NCI-H82 treated with DMSO at 0.1 percent for 48 hours (cell line): ENCODE data around the gene RAB40B.
"Not testable (repeated sequence)": the region's sequence is repeated elsewhere in the genome, so short reads cannot be mapped to it uniquely, and the experiment has no call there.

Experiments used
- DNase-seq: peaks from one replicate; lab custom pipeline; 2025; ENCODE audit not compliant: unreplicated experiment; lab: John Stamatoyannopoulos, UW

Gene RAB40B

DNA sequence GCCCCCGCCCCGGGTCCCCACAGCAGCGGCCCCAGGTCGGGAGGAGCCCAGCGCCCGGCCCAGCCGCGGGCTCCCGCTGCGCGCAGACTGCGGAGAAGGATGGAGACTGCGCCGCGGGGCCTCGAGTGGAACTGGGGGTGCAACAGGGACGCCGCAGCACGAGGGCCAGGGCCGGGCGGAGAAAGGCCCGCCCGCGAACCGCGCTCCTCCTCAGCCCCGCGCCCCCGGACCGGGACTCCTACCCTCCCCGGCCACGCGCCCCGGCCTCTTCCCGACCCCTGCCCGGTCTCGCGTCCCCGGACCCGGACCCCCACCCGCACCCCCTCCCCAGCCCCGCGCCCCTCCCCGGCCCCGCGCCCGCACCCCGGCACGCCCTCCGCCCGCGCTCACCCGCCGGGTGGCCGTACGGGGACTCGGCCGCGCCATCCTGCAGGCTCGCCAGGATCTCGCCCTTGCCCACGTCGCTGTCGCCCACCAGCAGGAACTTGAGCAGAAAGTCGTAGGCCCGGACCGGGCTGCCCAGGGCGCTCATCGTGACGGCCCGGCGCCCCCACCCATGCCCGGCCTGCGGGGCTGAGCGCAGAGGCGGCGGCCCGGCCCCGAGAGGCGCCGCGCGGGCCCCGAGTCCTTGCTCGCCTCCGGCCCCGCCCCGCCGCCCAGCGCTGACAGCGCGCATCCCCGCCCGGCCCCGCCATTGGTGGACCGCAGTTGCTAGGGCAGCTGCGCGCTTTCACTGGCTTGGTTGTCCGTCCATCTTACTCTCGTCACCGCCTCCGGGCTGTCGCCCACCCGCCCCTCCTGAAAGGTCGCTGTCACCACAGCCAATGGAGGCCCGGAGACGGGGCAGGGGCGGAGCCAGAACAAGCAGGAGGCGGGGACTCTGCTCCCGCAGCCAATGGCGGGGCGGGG, at the start of gene RAB40B:
RAB40B (minus strand) TSS at position 634 of the 909 bp plus-strand sequence; CDS start at position 532, 102 bp downstream.
- peak; percentile 97 for DNase-seq

DNA sequence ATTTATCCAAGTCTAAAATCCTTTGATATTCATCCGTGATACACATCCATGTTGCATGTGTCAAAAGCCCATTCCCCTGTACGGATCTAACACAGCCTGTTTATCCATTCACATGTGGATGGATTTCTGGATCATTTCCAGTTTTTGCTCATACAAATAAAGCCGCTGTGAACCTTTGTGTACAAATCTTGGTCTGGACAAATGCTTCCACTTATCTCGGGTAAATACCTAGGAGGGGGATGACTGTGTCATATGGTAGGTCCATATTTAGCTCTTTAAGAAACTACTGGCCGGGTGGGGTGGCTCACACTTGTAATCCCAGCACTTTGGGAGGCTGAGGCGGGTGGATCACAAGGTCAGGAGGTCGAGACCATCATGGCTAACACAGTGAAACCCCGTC, 47.0 kb upstream of the RAB40B start:
- DNase-seq = peak; percentile 63

- not testable (repeated sequence) for DNase-seq
These were observed 46.2 kb upstream of the RAB40B start for GRCh38 chr17:82744736-82745135.

- no peak for DNase-seq
These were observed 45.1 kb upstream of the RAB40B start for GRCh38 chr17:82743344-82744219.

- no peak for DNase-seq
These were observed 42.6 kb upstream of the RAB40B start for GRCh38 chr17:82740906-82741759.

GRCh38 chr17:82737967-82738877, 39.7 kb upstream of the RAB40B start:
- DNase-seq = no peak

DNA sequence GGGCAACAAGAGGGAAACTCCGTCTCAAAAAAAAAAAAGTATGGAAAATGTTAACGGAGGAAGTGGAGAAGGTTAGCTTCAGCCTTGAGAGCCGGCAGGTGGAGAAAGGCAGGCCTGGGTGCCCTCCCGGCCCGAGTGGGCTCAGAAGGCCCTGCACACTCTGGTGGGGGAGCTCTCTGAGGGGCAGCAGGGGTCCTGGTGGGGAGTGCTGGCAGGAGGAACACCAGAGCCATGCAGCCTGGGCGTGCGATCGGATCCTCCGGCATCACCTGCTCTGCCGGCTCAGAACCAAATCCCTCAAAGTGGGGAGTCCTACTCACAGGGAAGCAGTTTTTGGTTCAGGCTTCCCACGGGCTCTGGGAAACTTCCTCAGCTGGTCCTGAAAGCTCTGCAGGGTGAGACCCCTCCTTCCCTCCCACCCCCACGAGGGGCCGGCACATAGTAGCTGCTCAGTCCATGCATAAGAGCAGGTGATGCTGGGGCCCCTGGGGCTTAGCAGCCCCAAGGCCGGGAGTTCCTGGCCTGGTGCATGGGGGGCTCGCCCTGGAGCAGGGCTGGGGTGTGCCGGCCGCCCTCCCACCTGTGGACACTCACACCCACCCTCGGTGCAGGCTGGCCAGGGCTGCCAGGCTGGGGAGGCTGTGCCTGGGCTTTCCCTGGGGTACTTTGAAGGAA, 38.1 kb upstream of the RAB40B start:
- DNase-seq = no peak

GRCh38 chr17:82734987-82735866, 36.7 kb upstream of the RAB40B start, which contains the start of gene FN3K:
TSS of gene FN3K (plus strand) at chr17:82735615. CDS start at chr17:82735637, 22 bp downstream.
- DNase-seq = no peak

DNA sequence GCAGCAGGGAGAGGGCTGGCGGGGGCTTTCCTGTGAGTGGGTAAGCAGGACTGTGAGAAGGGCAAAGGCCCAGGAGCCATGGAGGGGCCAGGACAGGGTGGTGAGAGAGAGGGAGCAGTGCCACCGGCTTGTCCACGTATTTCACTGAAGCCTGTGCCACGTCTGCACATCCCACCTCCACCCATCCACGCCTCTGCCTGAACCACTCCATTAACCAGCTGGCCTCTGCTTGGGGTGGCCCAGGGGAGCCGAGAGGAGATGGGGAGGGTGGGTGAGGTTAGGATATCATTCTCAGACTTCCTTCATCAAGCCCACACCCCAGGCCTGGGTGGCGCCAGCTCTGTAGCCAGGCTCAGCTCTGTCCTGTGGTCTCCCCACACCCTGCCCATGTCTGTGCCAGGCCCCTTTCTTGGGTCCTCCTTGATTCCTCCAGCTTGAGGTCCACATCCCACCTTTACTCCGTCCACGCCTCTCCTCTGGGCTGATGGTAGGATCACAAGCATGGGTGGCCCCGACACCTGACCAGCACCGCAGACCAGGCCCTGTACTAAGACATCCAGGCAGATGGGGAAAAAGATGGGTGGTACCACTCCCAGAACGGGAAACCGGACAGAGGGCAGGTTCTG, 33.7 kb upstream of the RAB40B start:
- DNase-seq = no peak

DNA sequence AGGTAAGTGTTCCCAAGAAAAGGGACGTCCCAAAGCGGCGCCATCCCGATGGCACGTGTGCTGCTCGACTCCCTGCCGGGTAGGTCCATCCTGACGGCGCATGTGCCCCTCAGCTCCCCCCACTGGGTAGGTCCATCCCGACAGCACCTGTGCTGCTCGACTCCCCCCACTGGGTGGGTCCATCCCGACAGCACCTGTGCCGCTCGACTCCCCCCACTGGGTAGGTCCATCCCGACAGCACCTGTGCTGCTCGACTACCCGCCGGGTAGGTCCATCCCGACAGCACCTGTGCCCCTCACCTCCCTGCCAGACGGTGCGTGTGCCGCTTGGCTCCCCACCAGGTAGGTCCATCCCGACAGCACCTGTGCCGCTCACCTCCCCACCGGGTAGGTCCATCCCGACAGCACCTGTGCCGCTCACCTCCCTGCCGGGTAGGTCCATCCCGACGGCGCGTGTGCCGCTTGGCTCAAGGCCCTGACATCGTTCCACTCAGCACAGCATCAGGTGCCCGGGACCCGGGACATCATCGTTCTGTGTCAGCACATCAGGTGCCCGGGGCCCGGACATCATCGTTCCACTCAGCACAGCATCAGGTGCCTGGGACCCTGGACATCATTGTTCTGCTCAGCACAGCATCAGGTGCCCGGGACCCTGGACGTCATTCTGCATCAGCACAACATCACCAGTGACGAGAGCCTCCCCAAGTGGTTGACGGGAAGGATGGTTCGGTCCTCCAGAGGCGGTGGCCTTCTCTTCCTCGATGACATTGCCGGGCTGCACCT, 31.2 kb upstream of the RAB40B start:
- DNase-seq = no peak

GRCh38 chr17:82726427-82726826, 27.9 kb upstream of the RAB40B start:
- DNase-seq = no peak

DNA sequence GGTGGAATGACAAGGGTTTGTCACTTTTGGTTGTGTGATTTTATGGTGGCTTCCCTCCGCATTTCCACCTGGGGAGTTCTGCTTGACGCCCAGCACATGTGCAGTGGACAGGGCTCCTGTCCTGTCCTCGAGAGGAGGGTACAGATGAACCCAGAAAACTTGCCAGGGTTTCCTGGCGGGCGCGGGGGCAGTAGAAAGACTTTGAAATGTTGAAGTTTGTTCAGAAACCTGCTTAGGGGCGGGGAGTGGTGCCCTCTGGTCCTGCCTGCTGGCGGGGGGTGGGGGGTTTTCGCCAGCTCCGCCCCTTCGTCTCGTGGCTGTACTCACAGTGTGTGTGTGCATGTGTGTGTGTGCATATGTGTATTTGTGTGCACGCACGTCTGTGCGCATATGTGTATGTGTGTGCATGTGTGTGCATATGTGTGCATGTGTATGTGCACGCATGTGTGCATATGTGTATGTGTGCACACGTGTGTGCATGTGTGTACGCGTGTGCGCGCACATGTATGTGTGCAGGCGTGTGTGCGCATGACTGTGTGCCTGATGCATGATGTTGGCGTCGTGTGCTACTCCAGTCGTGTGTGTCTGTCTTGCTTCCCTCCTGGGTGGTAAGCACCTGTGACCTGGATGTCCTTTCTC, 24.8 kb upstream of the RAB40B start:
- no peak for DNase-seq

DNA sequence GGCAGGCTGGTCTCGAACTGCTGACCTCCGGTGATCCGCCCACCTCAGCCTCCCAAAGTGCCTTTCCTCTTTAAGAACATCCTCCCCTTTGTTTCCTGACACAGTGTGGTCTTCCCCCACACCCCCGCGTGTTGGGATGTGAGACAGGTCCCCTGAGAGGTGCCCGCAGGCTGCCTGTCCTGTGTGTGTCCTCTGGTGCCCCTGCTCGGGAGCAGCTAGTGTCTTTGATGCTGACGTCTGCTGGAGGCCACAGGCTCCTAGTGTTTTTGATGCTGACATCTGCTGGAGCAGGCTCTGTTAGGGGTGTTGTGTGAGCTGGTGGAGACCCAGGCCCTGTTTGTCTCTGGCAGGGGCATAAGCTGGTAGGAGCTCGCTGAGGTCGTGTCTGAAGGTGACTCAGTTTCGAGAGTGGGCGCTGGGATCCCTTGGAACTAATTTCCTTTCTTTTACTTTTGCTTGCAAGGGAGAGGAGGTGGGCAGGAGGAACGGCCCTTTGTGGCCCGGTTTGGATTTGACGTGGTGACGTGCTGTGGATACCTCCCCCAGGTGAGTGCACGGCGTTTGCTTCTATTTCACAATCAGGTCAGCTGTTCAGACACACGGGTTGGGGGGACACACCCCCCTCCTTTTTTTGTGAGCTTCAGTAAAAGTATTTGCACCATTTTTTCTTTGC, 24.0 kb upstream of the RAB40B start:
- DNase-seq = no peak

DNA sequence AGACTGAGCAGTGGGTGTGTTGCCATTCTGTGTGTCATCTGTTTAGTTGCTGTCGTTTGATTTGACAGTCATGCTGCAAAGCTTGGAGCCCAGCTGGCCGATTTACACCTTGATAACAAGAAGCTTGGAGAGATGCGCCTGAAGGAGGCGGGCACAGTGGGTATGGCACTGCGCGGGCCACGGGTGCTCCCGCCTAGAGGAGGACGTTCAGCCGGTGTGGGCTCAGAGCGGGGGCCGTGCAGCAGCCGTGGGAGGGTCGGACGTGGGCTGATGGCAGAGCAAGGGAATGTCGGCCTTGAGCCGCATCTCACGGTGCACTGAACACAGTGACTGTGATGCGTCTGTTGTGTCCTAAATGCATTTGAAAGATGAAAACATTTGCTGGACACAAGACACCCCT, 21.7 kb upstream of the RAB40B start:
- no peak for DNase-seq

DNA sequence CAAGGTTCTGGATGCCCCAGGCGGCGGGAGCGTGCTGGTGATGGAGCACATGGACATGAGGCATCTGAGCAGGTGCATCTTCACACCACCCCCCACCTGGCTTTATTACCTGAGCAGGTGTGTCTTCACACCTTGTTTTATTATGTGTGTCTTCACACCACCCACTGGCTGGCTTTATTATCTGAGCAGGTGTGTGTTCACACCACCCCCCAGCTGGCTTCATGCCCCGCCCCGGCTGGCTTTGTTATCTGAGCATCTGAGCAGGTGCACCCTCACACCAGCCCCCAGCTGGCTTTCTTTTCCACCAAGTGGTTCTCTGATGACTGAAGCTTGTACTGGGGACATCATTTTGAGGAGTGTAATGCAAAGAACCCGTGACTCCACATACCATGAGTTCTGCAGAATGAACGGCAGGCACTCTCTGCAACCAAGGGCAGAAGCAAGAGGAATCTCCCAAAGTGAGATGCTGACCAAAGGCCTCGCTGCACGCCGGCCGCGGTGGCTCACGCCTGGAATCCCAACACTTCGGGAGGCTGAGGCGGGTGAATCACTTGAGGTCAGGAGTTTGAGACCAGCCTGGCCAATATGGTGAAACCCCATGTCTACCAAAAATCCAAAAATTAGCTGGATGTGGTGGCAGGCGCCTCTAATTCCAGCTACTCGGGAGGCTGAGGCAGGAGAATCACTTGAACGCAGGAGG, 20.6 kb upstream of the RAB40B start:
- no peak for DNase-seq
